CD4-positive, alpha-beta T cell treated with Interleukin-6 at 100 ng/mL for 8 hours (primary cell): ENCODE results near the gene ST3GAL3.

Experiments used
- DNase-seq: peaks from one replicate; pipeline ENCODE4 v3.0.0-alpha.2; 2020; ENCODE audit warnings: mixed read lengths, low spot score

ST3GAL3 gene

GRCh38 chr1:43707190-43708001 lies at the start of gene ST3GAL3:
Gene ST3GAL3 (plus strand): TSS chr1:43707536. CDS start chr1:43736263, 28,727 bp downstream.
- peak; percentile 89 for DNase-seq

- no peak for DNase-seq
Measured at GRCh38 chr1:43659212-43660166, 47.8 kb upstream of the ST3GAL3 start.

GRCh38 chr1:43660355-43660754 lies 47.0 kb upstream of the ST3GAL3 start:
- no peak for DNase-seq

GRCh38 chr1:43664369-43664768 lies 43.0 kb upstream of the ST3GAL3 start:
- DNase-seq, result no peak

GRCh38 chr1:43666608-43667007 lies 40.7 kb upstream of the ST3GAL3 start:
- no peak for DNase-seq

GRCh38 chr1:43668956-43669355 lies 38.4 kb upstream of the ST3GAL3 start:
- DNase-seq, result no peak

GRCh38 chr1:43669878-43670277 lies 37.5 kb upstream of the ST3GAL3 start:
- no peak for DNase-seq

GRCh38 chr1:43671193-43671592 lies 36.1 kb upstream of the ST3GAL3 start:
- no peak for DNase-seq

GRCh38 chr1:43671626-43672330 lies 35.6 kb upstream of the ST3GAL3 start:
- no peak for DNase-seq

- no peak for DNase-seq
Measured at GRCh38 chr1:43673261-43673660, 34.1 kb upstream of the ST3GAL3 start.

GRCh38 chr1:43678940-43679339 lies 28.4 kb upstream of the ST3GAL3 start:
- DNase-seq, result no peak

- no peak for DNase-seq
Measured at GRCh38 chr1:43683560-43683959, 23.8 kb upstream of the ST3GAL3 start.

GRCh38 chr1:43686801-43687200 lies 20.5 kb upstream of the ST3GAL3 start:
- DNase-seq, result no peak

GRCh38 chr1:43687301-43688108 lies 19.8 kb upstream of the ST3GAL3 start:
- no peak for DNase-seq

- DNase-seq, result no peak
Measured at GRCh38 chr1:43688109-43688387, 19.3 kb upstream of the ST3GAL3 start.

GRCh38 chr1:43688594-43689000 lies 18.7 kb upstream of the ST3GAL3 start:
- DNase-seq, result no peak

- no peak for DNase-seq
Measured at GRCh38 chr1:43689289-43689688, 18.0 kb upstream of the ST3GAL3 start.

GRCh38 chr1:43691871-43692815 lies 15.2 kb upstream of the ST3GAL3 start:
- no peak for DNase-seq

GRCh38 chr1:43693371-43693770 lies 14.0 kb upstream of the ST3GAL3 start:
- DNase-seq, result no peak

GRCh38 chr1:43699281-43699680 lies 8.1 kb upstream of the ST3GAL3 start:
- DNase-seq, result no peak
